Measurements from ENCODE around the gene PA2G4.
"Not testable (repeated sequence)": the region's sequence is repeated elsewhere in the genome, so short reads cannot be mapped to it uniquely, and the experiment has no call there.

PA2G4 gene

GRCh38 chr12:56102683-56103065 is 1.7 kb upstream of the PA2G4 start:
- no peak for DNase-seq

- DNase-seq: no peak
Measured at GRCh38 chr12:56103066-56103711, 1.2 kb upstream of the PA2G4 start.

GRCh38 chr12:56103823-56104108 is 593 bp upstream of the PA2G4 start:
- no peak for DNase-seq

- no peak for DNase-seq
Measured at GRCh38 chr12:56104815-56105608, 653 bp downstream of the PA2G4 start.

- no peak for DNase-seq
Measured at GRCh38 chr12:56105609-56105902, 1.2 kb downstream of the PA2G4 start.

GRCh38 chr12:56107242-56107641 is 2.9 kb downstream of the PA2G4 start:
- DNase-seq: no peak

- no peak for DNase-seq
Measured at GRCh38 chr12:56110571-56110970, 6.2 kb downstream of the PA2G4 start.

GRCh38 chr12:56114084-56114483 is 9.7 kb downstream of the PA2G4 start:
- DNase-seq: no peak

- DNase-seq: no peak
Measured at GRCh38 chr12:56115329-56115728, 11.0 kb downstream of the PA2G4 start.

GRCh38 chr12:56116267-56117081 is 12.1 kb downstream of the PA2G4 start, which contains the start of gene RPL41:
TSS of gene RPL41 (plus strand) at chr12:56116633.
- peak; percentile 92 to 98 for DNase-seq

- not testable (repeated sequence) for DNase-seq
Measured at GRCh38 chr12:56117082-56117706, 12.8 kb downstream of the PA2G4 start.

GRCh38 chr12:56117778-56118687 is 13.7 kb downstream of the PA2G4 start, which contains the start of gene ZC3H10:
TSS of gene ZC3H10 (plus strand) at chr12:56118266. CDS start at chr12:56120563, 2,297 bp downstream.
- peak; percentile 94 to 98 for DNase-seq

- DNase-seq: no peak
Measured at GRCh38 chr12:56118688-56119357, 14.5 kb downstream of the PA2G4 start.

GRCh38 chr12:56119361-56119796 is 15.0 kb downstream of the PA2G4 start:
- peak; percentile 18 to 64 for DNase-seq

- DNase-seq: no peak
Measured at GRCh38 chr12:56120158-56120846, 15.9 kb downstream of the PA2G4 start.

- DNase-seq: no peak
Measured at GRCh38 chr12:56121204-56121870, 17.0 kb downstream of the PA2G4 start.

- no peak for DNase-seq
Measured at GRCh38 chr12:56122637-56123036, 18.3 kb downstream of the PA2G4 start.

GRCh38 chr12:56124133-56124532 is 19.8 kb downstream of the PA2G4 start:
- DNase-seq: no peak

GRCh38 chr12:56126732-56127239 is 22.4 kb downstream of the PA2G4 start:
- DNase-seq: no peak

GRCh38 chr12:56127485-56127887 is 23.1 kb downstream of the PA2G4 start:
- DNase-seq: no peak
